GM21825 (cell line): ENCODE measurements around the gene SPON2.

Source experiments
- ATAC-seq: cut with Tn5 transposase; IDR thresholded peaks from one replicate; pipeline ENCODE4 v1.9.1; 2021; ENCODE audit warnings: mild to moderate bottlenecking, moderate library complexity; ENCODE audit not compliant: unreplicated experiment

SPON2 gene

GRCh38 chr4:1172971-1173757 lies 781 bp upstream of the SPON2 start:
- ATAC-seq, result no peak

- no peak for ATAC-seq
Observed at GRCh38 chr4:1171311-1172227, 814 bp downstream of the SPON2 start.

GRCh38 chr4:1170976-1171310 lies 1.4 kb downstream of the SPON2 start:
- ATAC-seq, result no peak

GRCh38 chr4:1170156-1170975 lies 2.0 kb downstream of the SPON2 start:
- ATAC-seq, result no peak

- ATAC-seq, result no peak
Observed at GRCh38 chr4:1169691-1170096, 2.7 kb downstream of the SPON2 start.

- ATAC-seq, result no peak
Observed at GRCh38 chr4:1169171-1169671, 3.2 kb downstream of the SPON2 start.

- ATAC-seq, result no peak
Observed at GRCh38 chr4:1168191-1169101, 3.9 kb downstream of the SPON2 start.

GRCh38 chr4:1167244-1167949 lies 5.0 kb downstream of the SPON2 start:
- ATAC-seq, result peak; percentile 69

GRCh38 chr4:1166509-1167243 lies 5.7 kb downstream of the SPON2 start:
- ATAC-seq, result peak; percentile 6

- no peak for ATAC-seq
Observed at GRCh38 chr4:1164956-1165545, 7.3 kb downstream of the SPON2 start.

GRCh38 chr4:1164444-1164843 lies 7.9 kb downstream of the SPON2 start:
- ATAC-seq, result no peak

GRCh38 chr4:1164040-1164439 lies 8.3 kb downstream of the SPON2 start:
- ATAC-seq, result no peak

- no peak for ATAC-seq
Observed at GRCh38 chr4:1160351-1160750, 12.0 kb downstream of the SPON2 start.

GRCh38 chr4:1156069-1156468 lies 16.3 kb downstream of the SPON2 start:
- ATAC-seq, result no peak

- no peak for ATAC-seq
Observed at GRCh38 chr4:1155314-1155713, 17.1 kb downstream of the SPON2 start.

GRCh38 chr4:1154523-1155182 lies 17.7 kb downstream of the SPON2 start:
- no peak for ATAC-seq

GRCh38 chr4:1154126-1154522 lies 18.3 kb downstream of the SPON2 start:
- no peak for ATAC-seq

- ATAC-seq, result no peak
Observed at GRCh38 chr4:1153567-1154090, 18.8 kb downstream of the SPON2 start.
